HG03175 (cell line): Measurements from ENCODE around the gene KCNH5.

Experiments
- ATAC-seq: cut with Tn5 transposase; IDR thresholded peaks from one replicate; pipeline ENCODE4 v1.9.1; 2021; ENCODE audit warnings: mild to moderate bottlenecking, moderate library complexity; ENCODE audit not compliant: unreplicated experiment

Gene KCNH5

DNA sequence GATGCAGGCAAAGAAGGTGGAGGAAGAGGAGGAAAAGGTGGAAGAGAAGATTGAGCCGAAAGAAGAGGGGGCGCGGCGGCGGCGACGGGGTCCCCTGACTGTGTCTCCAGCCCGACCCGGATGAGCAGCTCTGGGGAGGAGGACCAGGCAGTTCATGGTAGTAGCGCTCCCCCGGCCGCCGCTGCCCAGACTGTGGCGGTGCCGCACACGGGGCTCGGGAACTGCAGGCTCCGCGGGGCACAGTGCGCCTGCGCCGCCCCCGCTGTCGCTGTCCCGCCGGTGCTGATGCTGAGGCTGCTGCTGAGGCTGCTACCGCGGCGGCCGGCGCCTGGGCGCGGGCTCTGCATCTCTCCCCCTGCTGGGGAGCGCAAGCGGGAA is at the start of gene KCNH5:
TSS of gene KCNH5 (minus strand) at position 225 of the 378 bp plus-strand sequence. CDS start 272 bp downstream, outside the sequence.
- no peak for ATAC-seq

- no peak for ATAC-seq
Measured at GRCh38 chr14:63091394-63091996, 46.2 kb upstream of the KCNH5 start.

GRCh38 chr14:63088865-63089264 is 43.6 kb upstream of the KCNH5 start:
- no peak for ATAC-seq

DNA sequence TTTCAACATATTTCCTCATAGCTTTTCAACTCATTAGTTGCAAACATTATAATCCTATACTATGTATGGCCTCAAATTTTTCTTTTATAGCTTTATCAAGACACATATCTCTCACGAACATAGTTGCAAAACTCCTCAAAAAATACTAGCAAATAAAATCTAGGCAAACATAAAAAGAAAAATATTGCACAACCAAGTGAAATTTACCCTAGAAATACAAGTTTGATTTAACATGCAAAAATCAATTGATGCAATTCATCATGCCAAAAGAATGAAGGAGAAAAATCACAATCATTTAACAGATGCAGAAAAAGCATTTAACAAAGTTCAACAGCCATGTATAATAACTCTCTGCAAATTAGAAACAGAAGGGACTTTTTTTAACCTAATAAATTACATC is 33.3 kb upstream of the KCNH5 start:
- ATAC-seq, result no peak

DNA sequence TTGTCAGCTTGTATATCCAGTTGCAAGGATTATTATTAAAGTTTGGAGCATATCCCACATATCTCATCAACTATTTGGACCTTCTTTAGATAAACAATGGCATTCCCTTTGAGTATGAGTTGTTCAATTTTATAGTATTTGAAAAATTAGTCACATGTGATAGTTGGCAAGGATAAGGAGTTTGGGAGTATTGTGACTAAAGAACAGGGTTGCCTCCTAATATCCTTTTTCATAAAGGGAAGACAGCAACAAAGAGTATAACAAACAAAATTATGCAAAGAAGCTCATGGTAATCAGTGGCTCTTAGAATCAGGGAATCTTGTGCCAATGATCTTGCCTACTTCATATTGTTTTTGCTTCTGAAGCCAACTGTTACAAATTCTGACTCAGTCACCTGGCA is 31.2 kb upstream of the KCNH5 start:
- ATAC-seq, result no peak

- no peak for ATAC-seq
Measured at GRCh38 chr14:63055631-63056030, 10.4 kb upstream of the KCNH5 start.

DNA sequence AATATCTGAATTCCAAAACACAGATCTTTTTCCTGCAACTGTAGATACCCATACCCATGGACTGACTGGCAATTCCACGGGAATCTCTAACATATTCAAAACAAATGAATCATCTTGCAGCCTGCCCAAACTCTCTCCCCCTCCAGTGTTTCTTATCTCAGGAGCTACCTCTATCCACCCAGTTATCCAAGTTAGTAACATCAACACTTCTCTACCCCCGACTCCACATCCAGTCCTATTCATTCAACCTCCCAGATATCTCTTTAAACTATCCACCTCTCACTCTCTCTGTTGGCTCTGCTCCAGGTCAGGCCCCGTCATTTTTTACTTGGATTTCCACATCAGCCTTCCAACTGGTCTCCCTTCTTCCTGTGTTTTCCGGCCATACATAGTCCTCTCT is 6.7 kb upstream of the KCNH5 start:
- ATAC-seq, result no peak

GRCh38 chr14:63051301-63051700 is 6.0 kb upstream of the KCNH5 start:
- ATAC-seq, result no peak

- no peak for ATAC-seq
Measured at GRCh38 chr14:63050694-63051093, 5.4 kb upstream of the KCNH5 start.

DNA sequence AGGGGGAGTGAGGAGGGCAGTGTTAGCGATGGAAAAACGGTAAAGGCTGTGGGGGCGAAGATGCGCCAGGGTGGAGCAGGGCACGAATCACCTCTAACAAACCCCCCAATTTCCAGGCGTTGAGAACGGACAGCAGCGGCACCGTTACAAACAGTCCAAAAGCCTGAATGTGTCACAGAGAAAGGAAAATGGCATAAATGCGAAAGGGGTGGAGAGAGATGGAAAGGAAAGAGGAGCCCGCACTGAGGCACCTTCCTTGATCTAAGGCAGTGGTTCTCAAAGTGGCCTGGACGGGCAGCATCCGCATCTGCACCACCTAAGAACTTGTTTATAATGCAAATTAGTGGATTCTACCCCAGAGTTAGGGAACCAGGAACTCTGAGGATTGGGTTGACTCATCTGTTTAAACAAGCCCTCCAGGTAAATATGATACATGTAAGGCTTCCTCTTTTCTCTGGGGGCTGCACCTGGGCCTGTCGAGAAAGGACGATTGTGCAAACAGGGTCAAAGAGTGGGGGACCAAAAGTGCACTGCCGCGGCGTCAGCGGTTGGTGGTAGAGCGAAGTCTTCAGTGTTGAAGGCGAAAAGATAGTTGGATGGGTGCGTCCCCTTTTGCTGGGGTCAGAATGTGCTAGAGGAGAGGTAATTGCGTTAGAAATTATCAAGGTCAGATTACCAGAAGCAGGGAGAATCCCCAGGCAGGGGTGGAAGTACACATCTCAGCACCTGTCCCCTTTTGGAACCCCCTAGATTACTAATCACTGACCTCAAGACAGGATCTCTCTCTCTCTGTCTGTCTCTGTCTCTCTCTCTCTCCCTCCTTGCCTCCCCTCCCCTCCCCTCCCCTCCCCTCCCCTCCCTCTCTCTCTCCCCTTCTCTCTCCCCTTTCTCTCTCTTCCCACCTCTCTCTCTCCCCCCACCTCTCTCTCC is 1.3 kb upstream of the KCNH5 start:
- ATAC-seq, result no peak

GRCh38 chr14:63045612-63046320 is 508 bp upstream of the KCNH5 start:
- no peak for ATAC-seq

- ATAC-seq, result no peak
Measured at GRCh38 chr14:63039866-63040265, 5.4 kb downstream of the KCNH5 start.

- ATAC-seq, result no peak
Measured at GRCh38 chr14:63032641-63033040, 12.6 kb downstream of the KCNH5 start.

DNA sequence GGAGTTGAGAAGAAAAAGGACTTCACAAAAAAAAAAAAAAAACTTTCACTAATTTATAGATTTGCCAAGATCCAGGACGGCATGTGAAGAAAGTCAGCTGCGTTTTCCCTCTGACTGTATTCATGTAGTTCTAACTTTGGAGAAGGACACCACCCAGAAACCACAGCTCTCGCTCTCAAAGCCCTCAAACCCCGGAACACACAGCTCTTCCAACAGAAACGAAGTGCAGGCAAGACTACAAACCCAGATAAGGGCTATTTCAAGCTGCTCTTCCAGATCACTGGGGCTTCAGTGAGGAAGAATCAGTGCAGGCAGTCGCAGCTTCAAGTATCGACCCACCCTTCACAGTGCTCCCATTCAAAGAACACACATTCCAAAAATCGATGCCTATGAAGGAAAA is 13.2 kb downstream of the KCNH5 start:
- no peak for ATAC-seq

GRCh38 chr14:63030113-63030512 is 15.1 kb downstream of the KCNH5 start:
- ATAC-seq, result no peak

GRCh38 chr14:63027719-63028118 is 17.5 kb downstream of the KCNH5 start:
- no peak for ATAC-seq

- ATAC-seq, result no peak
Measured at GRCh38 chr14:63026491-63026890, 18.8 kb downstream of the KCNH5 start.

GRCh38 chr14:63014621-63015020 is 30.6 kb downstream of the KCNH5 start:
- ATAC-seq, result no peak

GRCh38 chr14:63012171-63012570 is 33.1 kb downstream of the KCNH5 start:
- no peak for ATAC-seq

DNA sequence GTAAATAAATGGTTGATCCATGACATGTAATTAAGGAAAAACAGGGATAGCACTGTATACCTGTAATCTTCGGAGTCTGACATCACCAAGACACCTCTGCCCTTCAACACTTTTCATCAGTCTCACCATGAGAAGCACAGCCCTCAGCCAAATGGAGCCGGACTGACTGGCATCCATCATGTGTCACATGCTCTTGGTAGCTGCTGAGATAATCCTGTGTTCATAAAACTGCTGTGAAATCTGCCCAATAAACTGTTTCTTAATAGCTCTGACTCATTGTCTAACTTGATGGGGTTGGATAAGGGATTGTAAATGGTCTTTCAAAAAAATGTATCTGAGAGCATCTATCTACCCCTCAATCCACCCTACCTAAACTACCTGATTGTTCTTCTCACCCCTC is 33.6 kb downstream of the KCNH5 start:
- no peak for ATAC-seq

DNA sequence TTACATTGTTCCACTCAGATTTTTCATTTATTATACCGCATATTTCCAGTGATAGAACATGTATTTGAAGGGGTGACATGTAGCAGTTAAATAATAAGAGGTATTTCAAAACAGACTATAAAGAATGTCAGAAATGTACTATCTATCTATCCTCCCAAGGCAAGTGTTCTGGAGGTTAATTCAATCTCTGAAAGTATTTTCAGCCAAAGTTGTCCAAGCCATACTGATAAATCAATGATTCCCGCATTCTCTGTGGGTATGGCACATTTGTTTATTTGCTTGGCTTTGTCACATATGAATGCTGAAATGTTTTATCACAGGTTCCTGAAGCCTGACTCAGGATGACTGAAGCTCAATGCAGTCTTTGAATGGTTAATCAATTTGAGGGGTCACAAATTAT is 35.8 kb downstream of the KCNH5 start:
- ATAC-seq, result no peak

DNA sequence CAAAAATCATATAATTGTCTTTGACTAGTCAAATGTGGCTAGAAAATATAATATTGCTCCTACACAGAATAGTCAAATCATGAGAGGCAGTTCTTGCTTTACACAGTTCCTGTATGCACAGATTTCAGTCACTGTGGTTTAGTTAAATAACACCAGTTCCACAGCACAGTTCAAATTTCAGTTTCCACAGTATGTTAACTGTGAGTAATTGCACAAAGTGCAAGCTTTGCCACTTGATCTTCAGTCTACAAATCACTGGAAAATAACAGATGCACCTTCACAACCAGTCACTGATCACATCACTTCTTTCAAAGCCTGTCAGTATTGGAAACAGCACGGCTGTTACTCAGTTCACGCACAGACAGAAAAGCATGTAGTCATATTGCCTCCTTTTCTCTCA is 38.7 kb downstream of the KCNH5 start:
- ATAC-seq, result no peak
